ENCODE measurements around the gene FLT3.
A peak's percentile ranks its signal among the peaks of the same experiment; 100 is the strongest.

Gene FLT3

DNA sequence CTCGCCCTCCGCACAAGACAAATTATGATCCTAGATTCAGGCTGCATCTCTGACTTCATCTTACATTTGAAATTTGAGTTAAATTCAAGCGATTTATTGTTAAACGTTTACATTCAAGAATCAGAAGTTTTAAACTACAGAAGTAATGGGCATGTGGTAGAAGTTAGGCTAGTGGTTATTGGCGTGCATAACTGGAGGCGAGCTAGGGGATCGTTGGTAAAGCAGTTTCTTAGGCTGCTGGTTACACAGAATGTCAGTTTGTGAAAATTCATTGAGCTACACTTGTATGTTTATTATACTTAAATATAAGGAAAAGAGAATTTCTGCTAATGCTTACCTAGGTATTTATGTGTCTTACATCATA lies 130.5 kb downstream of the FLT3 start:
- CTCF ChIA-PET: interaction anchor here (0.7 to 1.5 kb wide), 4 partner anchors 13 to 608 kb away, joined by 3 to 5 read pairs (median 4); no protein-coding TSS in a partner anchor
- TF ChIP-seq ZNF670 (tag by site-specific recombination; IDR thresholded peaks at IDR 0.05; ENCODE audit: low read depth) (no peak), ZNF501 (tag by site-specific recombination; IDR thresholded peaks at IDR 0.05) (no peak), ZNF157 (tag by site-specific recombination; IDR thresholded peaks at IDR 0.05) (no peak), ZNF302 (tag by site-specific recombination; IDR thresholded peaks at IDR 0.05; ENCODE audit: low read depth) (no peak), ZNF837 (tag by site-specific recombination; IDR thresholded peaks at IDR 0.05) (no peak), ZNF677 (tag by site-specific recombination; IDR thresholded peaks at IDR 0.05) (no peak), ZNF529 (tag by site-specific recombination; IDR thresholded peaks at IDR 0.05; ENCODE audit: insufficient replicate concordance) (no peak), ZNF184 (tag by site-specific recombination; IDR thresholded peaks at IDR 0.05) (no peak), ZNF600 (tag by site-specific recombination; IDR thresholded peaks at IDR 0.05) (no peak), ZNF211 (tag by site-specific recombination; IDR thresholded peaks at IDR 0.05; ENCODE audit: low read depth) (no peak), ZNF664 (tag by site-specific recombination; IDR thresholded peaks at IDR 0.05) (no peak), ZNF132 (tag by site-specific recombination; IDR thresholded peaks at IDR 0.05; ENCODE audit: borderline replicate concordance) (no peak), ZNF521 (tag by site-specific recombination; IDR thresholded peaks at IDR 0.05) (no peak), ZNF2 (tag by site-specific recombination; IDR thresholded peaks at IDR 0.05) (no peak)
- TF ChIP-seq, protein P1, sequence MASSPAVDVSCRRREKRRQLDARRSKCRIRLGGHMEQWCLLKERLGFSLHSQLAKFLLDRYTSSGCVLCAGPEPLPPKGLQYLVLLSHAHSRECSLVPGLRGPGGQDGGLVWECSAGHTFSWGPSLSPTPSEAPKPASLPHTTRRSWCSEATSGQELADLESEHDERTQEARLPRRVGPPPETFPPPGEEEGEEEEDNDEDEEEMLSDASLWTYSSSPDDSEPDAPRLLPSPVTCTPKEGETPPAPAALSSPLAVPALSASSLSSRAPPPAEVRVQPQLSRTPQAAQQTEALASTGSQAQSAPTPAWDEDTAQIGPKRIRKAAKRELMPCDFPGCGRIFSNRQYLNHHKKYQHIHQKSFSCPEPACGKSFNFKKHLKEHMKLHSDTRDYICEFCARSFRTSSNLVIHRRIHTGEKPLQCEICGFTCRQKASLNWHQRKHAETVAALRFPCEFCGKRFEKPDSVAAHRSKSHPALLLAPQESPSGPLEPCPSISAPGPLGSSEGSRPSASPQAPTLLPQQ (tag by site-specific recombination; IDR thresholded peaks at IDR 0.05): no peak
- TF ChIP-seq, protein P2, sequence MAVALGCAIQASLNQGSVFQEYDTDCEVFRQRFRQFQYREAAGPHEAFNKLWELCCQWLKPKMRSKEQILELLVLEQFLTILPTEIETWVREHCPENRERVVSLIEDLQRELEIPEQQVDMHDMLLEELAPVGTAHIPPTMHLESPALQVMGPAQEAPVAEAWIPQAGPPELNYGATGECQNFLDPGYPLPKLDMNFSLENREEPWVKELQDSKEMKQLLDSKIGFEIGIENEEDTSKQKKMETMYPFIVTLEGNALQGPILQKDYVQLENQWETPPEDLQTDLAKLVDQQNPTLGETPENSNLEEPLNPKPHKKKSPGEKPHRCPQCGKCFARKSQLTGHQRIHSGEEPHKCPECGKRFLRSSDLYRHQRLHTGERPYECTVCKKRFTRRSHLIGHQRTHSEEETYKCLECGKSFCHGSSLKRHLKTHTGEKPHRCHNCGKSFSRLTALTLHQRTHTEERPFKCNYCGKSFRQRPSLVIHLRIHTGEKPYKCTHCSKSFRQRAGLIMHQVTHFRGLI (tag by site-specific recombination; IDR thresholded peaks at IDR 0.05): no peak
- TF ChIP-seq, protein P3, sequence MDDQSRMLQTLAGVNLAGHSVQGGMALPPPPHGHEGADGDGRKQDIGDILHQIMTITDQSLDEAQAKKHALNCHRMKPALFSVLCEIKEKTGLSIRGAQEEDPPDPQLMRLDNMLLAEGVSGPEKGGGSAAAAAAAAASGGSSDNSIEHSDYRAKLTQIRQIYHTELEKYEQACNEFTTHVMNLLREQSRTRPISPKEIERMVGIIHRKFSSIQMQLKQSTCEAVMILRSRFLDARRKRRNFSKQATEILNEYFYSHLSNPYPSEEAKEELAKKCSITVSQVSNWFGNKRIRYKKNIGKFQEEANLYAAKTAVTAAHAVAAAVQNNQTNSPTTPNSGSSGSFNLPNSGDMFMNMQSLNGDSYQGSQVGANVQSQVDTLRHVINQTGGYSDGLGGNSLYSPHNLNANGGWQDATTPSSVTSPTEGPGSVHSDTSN (CRISPR knock-in tag; IDR thresholded peaks at IDR 0.05): no peak
- TF ChIP-seq, protein P4, sequence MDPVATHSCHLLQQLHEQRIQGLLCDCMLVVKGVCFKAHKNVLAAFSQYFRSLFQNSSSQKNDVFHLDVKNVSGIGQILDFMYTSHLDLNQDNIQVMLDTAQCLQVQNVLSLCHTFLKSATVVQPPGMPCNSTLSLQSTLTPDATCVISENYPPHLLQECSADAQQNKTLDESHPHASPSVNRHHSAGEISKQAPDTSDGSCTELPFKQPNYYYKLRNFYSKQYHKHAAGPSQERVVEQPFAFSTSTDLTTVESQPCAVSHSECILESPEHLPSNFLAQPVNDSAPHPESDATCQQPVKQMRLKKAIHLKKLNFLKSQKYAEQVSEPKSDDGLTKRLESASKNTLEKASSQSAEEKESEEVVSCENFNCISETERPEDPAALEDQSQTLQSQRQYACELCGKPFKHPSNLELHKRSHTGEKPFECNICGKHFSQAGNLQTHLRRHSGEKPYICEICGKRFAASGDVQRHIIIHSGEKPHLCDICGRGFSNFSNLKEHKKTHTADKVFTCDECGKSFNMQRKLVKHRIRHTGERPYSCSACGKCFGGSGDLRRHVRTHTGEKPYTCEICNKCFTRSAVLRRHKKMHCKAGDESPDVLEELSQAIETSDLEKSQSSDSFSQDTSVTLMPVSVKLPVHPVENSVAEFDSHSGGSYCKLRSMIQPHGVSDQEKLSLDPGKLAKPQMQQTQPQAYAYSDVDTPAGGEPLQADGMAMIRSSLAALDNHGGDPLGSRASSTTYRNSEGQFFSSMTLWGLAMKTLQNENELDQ (tag by site-specific recombination; IDR thresholded peaks at IDR 0.05; ENCODE audit: low read depth): no peak
- Histone ChIP-seq H3K36me3 (ENCODE audit: control insufficient read depth in 2 of 2, insufficient read depth in 1 of 2, low read length in 2 of 2) (peaks cover 0 to under 1% of the 10 kb centered on the region in 2 experiments; a peak in 1 of 3 replicates), H3K4me3 (ENCODE audit: low read depth, low read length) (no peak overlapping the region), H3K9me3 (ENCODE audit: control insufficient read depth, insufficient read depth, low read depth, low read length) (no peaks in the 10 kb centered on the region), H3K4me1 (ENCODE audit: control insufficient read depth, insufficient read depth, low read length) (no peaks in the 10 kb centered on the region), H3K27ac (ENCODE audit: extremely low read depth, low read depth, low read length) (no peak overlapping the region)
- POLR2A ChIA-PET: no interaction called here

DNA sequence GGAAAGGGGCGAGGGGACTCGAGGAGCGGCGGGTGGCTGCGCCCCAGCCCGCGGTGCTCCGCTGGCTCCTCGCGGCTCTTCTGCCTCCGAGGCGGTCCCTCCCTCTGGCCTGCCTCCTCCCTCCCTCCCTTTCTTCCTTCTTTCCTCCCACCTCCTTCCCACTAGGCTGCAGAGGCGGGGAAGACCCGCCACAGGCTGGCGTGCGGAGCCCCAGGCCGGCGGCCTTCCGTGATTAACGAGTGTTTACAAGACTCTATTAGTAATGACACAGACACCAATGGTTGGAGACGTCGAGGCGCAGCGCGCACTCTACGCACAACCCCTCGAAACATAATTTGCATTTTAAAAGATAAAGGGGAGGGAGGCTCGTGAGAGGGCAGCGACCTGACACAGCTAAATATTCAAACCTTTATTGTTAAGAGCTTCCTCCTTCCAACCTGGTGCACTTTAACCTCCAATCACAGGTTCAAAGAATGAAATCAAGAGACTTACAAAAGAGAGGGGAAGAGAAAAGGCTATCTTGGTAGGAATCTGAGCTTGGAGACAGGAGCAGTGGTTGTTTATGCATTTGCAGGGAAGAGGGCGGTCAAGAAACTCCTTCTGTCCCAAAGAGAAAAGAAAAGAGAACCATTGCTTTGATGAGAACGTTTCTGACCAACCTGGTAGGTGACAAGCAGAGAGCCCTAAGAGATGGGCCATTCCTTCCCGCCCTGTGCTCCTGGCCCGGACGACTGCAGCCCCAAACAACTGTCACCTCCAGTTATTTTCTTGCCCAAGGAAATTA lies 131.1 kb downstream of the FLT3 start, which contains the start of gene CDX2:
TSS of gene CDX2 (minus strand) at position 234 of the 784 bp plus-strand sequence. CDS start 309 bp downstream, outside the sequence.
- H3K27ac ChIP-seq (ENCODE audit: extremely low read depth, low read depth, low read length): peak within 1 kb of the TSS; percentile 81; the same call in 1 of the 2 replicates
- H3K36me3 ChIP-seq (ENCODE audit: control insufficient read depth in 2 of 2, insufficient read depth in 1 of 2, low read length in 2 of 2): peaks cover 0 to 6% of the 10 kb centered on the region in 2 experiments; a peak in 2 of 3 replicates
- CTCF ChIA-PET: interaction anchor here (0.8 to 1.5 kb wide), 3 partner anchors 14 to 607 kb away, joined by 3 to 5 read pairs (median 4); no protein-coding TSS in a partner anchor
- peak within 1 kb of the TSS; percentile 47 for H3K4me3 ChIP-seq (ENCODE audit: low read depth, low read length)
- H3K9me3 ChIP-seq (ENCODE audit: control insufficient read depth, insufficient read depth, low read depth, low read length): no peaks in the 10 kb centered on the region
- no peaks in the 10 kb centered on the region for H3K4me1 ChIP-seq (ENCODE audit: control insufficient read depth, insufficient read depth, low read length)
- POLR2A ChIA-PET: no interaction called here
- TF ChIP-seq ZNF112 (tag by site-specific recombination; IDR thresholded peaks at IDR 0.05) (no peak), ZSCAN30 (tag by site-specific recombination; IDR thresholded peaks at IDR 0.05) (peak; percentile 74; the same call in 1 of the 2 replicates), ZNF311 (tag by site-specific recombination; IDR thresholded peaks at IDR 0.05; ENCODE audit: borderline replicate concordance) (no peak), ZNF791 (tag by site-specific recombination; IDR thresholded peaks at IDR 0.05) (no peak)
- TF ChIP-seq, protein P5, sequence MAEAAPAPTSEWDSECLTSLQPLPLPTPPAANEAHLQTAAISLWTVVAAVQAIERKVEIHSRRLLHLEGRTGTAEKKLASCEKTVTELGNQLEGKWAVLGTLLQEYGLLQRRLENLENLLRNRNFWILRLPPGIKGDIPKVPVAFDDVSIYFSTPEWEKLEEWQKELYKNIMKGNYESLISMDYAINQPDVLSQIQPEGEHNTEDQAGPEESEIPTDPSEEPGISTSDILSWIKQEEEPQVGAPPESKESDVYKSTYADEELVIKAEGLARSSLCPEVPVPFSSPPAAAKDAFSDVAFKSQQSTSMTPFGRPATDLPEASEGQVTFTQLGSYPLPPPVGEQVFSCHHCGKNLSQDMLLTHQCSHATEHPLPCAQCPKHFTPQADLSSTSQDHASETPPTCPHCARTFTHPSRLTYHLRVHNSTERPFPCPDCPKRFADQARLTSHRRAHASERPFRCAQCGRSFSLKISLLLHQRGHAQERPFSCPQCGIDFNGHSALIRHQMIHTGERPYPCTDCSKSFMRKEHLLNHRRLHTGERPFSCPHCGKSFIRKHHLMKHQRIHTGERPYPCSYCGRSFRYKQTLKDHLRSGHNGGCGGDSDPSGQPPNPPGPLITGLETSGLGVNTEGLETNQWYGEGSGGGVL (tag by site-specific recombination; IDR thresholded peaks at IDR 0.05): peak; percentile 88
- TF ChIP-seq, protein P4 (tag by site-specific recombination; IDR thresholded peaks at IDR 0.05; ENCODE audit: low read depth): no peak
